GM12875 (cell line): ENCODE results near the gene TMEM86A.

Experiments
- H3K4me3 ChIP-seq: one replicate; pipeline ENCODE4 v1.5.1; 2011; ENCODE audit warnings: low read depth, low read length, control low read depth
- TF ChIP-seq, protein P1 (sequence below): IDR thresholded peaks from 2 replicates; pipeline ENCODE4 v1.5.1; 2011; ENCODE audit warnings: low read depth, mild to moderate bottlenecking, control low read depth, inconsistent platforms, low read length, moderate library complexity, borderline replicate concordance; ENCODE audit not compliant: insufficient read depth

The TMEM86A gene

DNA sequence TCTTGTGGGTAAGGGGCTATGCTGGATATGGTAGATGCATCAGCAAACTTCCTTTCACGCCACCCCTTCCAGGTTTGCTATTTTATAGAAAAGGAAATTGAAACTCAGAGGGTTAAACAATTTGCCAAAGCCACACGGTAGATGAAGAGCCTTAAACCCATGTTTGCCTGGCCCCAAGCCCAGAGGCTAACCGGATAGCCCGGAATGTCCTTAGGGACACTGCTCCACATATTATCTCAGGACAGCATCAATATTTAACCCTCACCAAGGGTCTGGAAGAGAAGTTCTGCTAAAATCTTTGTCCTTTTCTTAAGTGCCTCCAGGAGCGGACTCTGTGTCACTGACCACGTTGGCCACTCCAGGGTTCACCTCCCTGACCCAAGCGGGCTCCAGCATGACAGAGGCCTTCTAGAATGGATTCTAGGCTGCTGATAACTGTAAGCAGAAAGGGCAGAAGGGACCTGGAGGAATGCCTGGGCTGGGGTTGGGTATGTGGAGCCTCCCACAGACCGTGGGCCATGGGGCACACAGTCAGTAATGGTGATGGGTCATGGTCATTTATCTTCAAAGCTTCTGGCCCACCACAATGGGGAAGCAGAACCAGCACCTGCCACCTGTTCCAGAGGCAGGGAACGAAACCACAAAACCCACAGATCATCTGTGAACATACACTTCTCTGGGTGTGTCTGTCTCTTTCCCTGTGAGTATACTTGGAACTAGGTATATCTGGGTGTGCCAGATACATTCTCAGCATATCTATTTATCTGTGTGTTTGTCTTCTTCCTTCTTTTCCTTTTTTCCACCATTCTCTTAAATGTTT is 5.4 kb upstream of the TMEM86A start:
- TF ChIP-seq, protein P1, sequence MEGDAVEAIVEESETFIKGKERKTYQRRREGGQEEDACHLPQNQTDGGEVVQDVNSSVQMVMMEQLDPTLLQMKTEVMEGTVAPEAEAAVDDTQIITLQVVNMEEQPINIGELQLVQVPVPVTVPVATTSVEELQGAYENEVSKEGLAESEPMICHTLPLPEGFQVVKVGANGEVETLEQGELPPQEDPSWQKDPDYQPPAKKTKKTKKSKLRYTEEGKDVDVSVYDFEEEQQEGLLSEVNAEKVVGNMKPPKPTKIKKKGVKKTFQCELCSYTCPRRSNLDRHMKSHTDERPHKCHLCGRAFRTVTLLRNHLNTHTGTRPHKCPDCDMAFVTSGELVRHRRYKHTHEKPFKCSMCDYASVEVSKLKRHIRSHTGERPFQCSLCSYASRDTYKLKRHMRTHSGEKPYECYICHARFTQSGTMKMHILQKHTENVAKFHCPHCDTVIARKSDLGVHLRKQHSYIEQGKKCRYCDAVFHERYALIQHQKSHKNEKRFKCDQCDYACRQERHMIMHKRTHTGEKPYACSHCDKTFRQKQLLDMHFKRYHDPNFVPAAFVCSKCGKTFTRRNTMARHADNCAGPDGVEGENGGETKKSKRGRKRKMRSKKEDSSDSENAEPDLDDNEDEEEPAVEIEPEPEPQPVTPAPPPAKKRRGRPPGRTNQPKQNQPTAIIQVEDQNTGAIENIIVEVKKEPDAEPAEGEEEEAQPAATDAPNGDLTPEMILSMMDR = no peak
- H3K4me3 ChIP-seq = no peak overlapping the region

DNA sequence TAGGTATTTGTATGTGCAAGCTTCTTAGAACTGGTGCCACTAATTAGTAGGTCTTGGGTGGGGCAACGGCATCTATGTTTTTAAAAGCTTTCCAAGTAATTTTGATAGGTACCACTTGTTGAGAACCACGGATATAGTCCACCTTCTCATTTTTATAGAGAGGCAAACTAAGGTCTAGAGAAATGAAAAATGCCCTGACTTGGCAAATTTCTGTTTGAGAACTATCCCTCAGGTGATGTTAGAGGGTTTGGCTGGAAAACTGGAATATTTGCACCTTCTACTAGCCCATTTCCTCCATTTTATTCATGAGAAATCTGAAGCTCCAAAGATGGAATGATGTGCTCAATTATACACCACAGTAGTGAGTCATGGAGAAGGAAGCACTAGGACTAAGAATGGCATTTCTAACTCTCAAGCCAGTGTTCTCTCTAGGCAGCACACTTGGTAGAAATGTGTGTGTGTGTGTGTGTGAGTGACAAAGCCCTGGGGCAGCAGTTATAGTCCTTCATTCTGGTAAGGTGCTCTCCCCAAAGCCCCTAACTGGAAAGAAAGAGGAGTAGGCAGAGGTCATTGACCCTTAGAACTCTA is 1.8 kb upstream of the TMEM86A start:
- TF ChIP-seq, protein P1 = no peak
- no peak overlapping the region for H3K4me3 ChIP-seq

GRCh38 chr11:18697576-18697975 is 1.0 kb upstream of the TMEM86A start:
- TF ChIP-seq, protein P1 = no peak
- H3K4me3 ChIP-seq = no peak overlapping the region

DNA sequence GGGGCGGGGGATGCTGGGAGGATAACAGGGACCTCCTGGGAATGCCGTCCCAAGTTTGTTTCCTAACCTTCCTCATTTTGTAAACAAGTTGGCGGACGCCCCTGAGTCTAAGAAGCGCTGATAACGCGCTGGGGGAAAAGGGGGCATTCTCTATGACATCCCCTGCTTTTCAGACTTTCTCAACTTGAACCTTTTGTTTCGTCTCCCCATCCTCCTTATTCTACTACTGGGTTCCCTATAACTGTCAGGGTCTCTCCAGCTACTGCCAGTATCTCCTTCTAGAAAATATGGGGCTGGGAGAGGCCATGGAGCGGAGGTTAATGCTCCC is 654 bp downstream of the TMEM86A start:
- H3K4me3 ChIP-seq = peak overlapping the region; percentile 55
- TF ChIP-seq, protein P1 = no peak

DNA sequence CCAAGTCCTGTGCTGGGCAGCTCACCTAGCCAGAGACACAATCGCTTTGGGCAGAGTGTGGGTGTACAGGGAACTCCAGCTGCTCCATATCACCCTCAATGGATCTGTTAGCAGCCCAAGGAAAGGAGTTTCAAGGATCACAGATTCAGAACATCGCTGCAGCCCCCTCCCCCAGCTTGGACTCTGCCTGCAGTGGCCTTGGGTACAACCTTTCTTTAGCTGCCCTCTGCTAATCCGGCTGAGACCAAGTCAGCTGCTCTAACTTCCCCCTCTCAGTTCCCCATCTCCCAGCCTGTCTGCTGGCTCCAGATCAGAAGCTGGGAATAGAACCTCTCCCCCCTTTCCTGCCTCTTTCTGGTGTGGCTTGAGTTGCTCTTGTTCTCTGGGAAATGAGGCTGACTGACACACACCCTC is 1.3 kb downstream of the TMEM86A start:
- TF ChIP-seq, protein P1 = no peak
- no peak overlapping the region for H3K4me3 ChIP-seq

GRCh38 chr11:18700375-18700774 is 1.8 kb downstream of the TMEM86A start:
- H3K4me3 ChIP-seq = no peak overlapping the region
- TF ChIP-seq, protein P1 = no peak

GRCh38 chr11:18700872-18701271 is 2.3 kb downstream of the TMEM86A start:
- TF ChIP-seq, protein P1 = no peak
- no peak overlapping the region for H3K4me3 ChIP-seq
